IMR-90 (cell line): Measurements from ENCODE around the gene ITM2C. TPM values are rescaled to one million over a fixed set of nuclear protein-coding genes. Genes with fewer than 3 reads are reported as not detected.

Experiments used
- ATAC-seq: fragments of 200-7000 bp; cut with Tn5 transposase; 2 replicates; pipeline ENCODE4 v1.9.1; 2020; ENCODE audit warnings: low read depth, mild to moderate bottlenecking, moderate library complexity
- BruUV-seq: library from RNA; stranded (reverse); fragments of 400-500 nt; replicated peaks from 2 replicates; lab custom pipeline; 2021; lab: Mats Ljungman, UMichigan
- CTCF ChIA-PET: fragments of 300-600 bp; formaldehyde crosslinking; extraction: SDS; loops from one replicate; lab custom pipeline; 2021; ENCODE audit warnings: antibody characterized with exemption; lab: Yijun Ruan, JAX
- POLR2A ChIA-PET: fragments of 300-600 bp; sonication (Branson Sonifier 250); formaldehyde crosslinking; loops from one replicate; lab custom pipeline; 2022; ENCODE audit warnings: antibody characterized with exemption; ENCODE audit not compliant: unreplicated experiment; lab: Charles Lee
- DNase-seq: peaks from one replicate; pipeline ENCODE4 v3.0.0; 2013
- H2AFZ ChIP-seq: replicated peaks from 2 replicates; pipeline ENCODE3; 2013; ENCODE audit warnings: low read length, mild to moderate bottlenecking; ENCODE audit not compliant: poor library complexity
- H2AK5ac ChIP-seq: 2 replicates; pipeline ENCODE4 v1.6.1; 2013; ENCODE audit warnings: low read depth, low read length, inconsistent platforms
- H2AK9ac ChIP-seq: replicated peaks from 2 replicates; pipeline ENCODE3; 2013; ENCODE audit warnings: mild to moderate bottlenecking, low read depth, low read length, moderate library complexity; ENCODE audit not compliant: poor library complexity
- H2BK120ac ChIP-seq: 2 replicates; pipeline ENCODE4 v1.6.1; 2013; ENCODE audit warnings: low read depth, low read length, inconsistent platforms
- H2BK15ac ChIP-seq: 3 replicates; pipeline ENCODE4 v1.6.1; 2013; ENCODE audit warnings: low read depth, low read length, inconsistent platforms
- H2BK20ac ChIP-seq: 2 replicates; pipeline ENCODE4 v1.6.1; 2013; ENCODE audit warnings: low read depth, mild to moderate bottlenecking, inconsistent platforms, low read length, moderate library complexity
- H2BK5ac ChIP-seq: 2 replicates; pipeline ENCODE4 v1.6.1; 2013; ENCODE audit warnings: mild to moderate bottlenecking, low read depth, low read length, inconsistent platforms; ENCODE audit not compliant: poor library complexity, severe bottlenecking
- H3K14ac ChIP-seq: replicated peaks from 2 replicates; pipeline ENCODE4 v1.6.1; 2013; ENCODE audit warnings: low read depth, low read length, inconsistent platforms
- H3K18ac ChIP-seq: 2 replicates; pipeline ENCODE4 v1.6.1; 2013; ENCODE audit warnings: low read depth, low read length, control low read depth
- H3K23ac ChIP-seq: 2 replicates; pipeline ENCODE4 v1.6.1; 2013; ENCODE audit warnings: low read depth, low read length, inconsistent platforms
- H3K27ac ChIP-seq: 2 replicates; pipeline ENCODE4 v1.5.1; 2013; ENCODE audit warnings: mild to moderate bottlenecking, control low read depth, low read length; ENCODE audit not compliant: insufficient read depth
- H3K27me3 ChIP-seq: 2 replicates; pipeline ENCODE4 v1.6.1; 2013; ENCODE audit warnings: low read length; ENCODE audit not compliant: control insufficient read depth, insufficient read depth
- H3K36me3 ChIP-seq: 2 replicates; pipeline ENCODE4 v1.6.1; 2013; ENCODE audit warnings: low read length, mixed read lengths; ENCODE audit not compliant: control insufficient read depth, insufficient read depth
- H3K4ac ChIP-seq: 2 replicates; pipeline ENCODE4 v1.6.1; 2013; ENCODE audit warnings: low read depth, low read length, inconsistent platforms
- H3K4me1 ChIP-seq: 2 replicates; pipeline ENCODE4 v1.6.1; 2013; ENCODE audit warnings: low read length, mixed read lengths; ENCODE audit not compliant: control insufficient read depth, insufficient read depth
- H3K4me2 ChIP-seq: 2 replicates; pipeline ENCODE4 v1.6.1; 2013; ENCODE audit warnings: low read depth, mild to moderate bottlenecking, control low read depth, low read length, moderate library complexity
- H3K4me3 ChIP-seq: 2 replicates; pipeline ENCODE4 v1.5.1; 2013; ENCODE audit warnings: low read depth, mild to moderate bottlenecking, control low read depth, low read length, moderate library complexity; ENCODE audit not compliant: insufficient read depth
- H3K56ac ChIP-seq: 2 replicates; pipeline ENCODE4 v1.6.1; 2013; ENCODE audit warnings: low read length, inconsistent platforms; ENCODE audit not compliant: insufficient read depth; ENCODE audit errors: extremely low read depth
- H3K79me1 ChIP-seq, 2 experiments: 2 replicates each; pipeline ENCODE4 v1.6.1; 2013; ENCODE audit warnings: low read length in 2 of 2, inconsistent platforms in 1 of 2, low read depth in 1 of 2
- H3K9ac ChIP-seq: 2 replicates; pipeline ENCODE4 v1.6.1; 2013; ENCODE audit warnings: low read depth, low read length, control low read depth
- H3K9me1 ChIP-seq: 2 replicates; pipeline ENCODE4 v1.6.1; 2013; ENCODE audit warnings: low read length, inconsistent platforms; ENCODE audit not compliant: insufficient read depth
- H3K9me3 ChIP-seq: 2 replicates; pipeline ENCODE4 v1.6.1; 2013; ENCODE audit warnings: low read length; ENCODE audit not compliant: control insufficient read depth, insufficient read depth
- H4K20me1 ChIP-seq: 2 replicates; pipeline ENCODE4 v1.6.1; 2013; ENCODE audit warnings: low read length, inconsistent platforms; ENCODE audit not compliant: insufficient read depth
- H4K5ac ChIP-seq: 2 replicates; pipeline ENCODE4 v1.6.1; 2013; ENCODE audit warnings: mild to moderate bottlenecking, low read depth, low read length, control low read depth
- H4K8ac ChIP-seq, 2 experiments: 2 replicates each; pipeline ENCODE4 v1.6.1; 2013; ENCODE audit warnings: low read depth in 2 of 2, low read length in 2 of 2, control low read depth in 1 of 2, inconsistent platforms in 1 of 2
- H4K91ac ChIP-seq: 2 replicates; pipeline ENCODE4 v1.6.1; 2013; ENCODE audit warnings: low read depth, low read length, inconsistent platforms; ENCODE audit not compliant: insufficient read depth
- BHLHE40 ChIP-seq: fragments of 150-350 bp; IDR thresholded peaks from 2 replicates; pipeline ENCODE4 v1.6.1; 2016; ENCODE audit warnings: mild to moderate bottlenecking, low read depth, low read length
- CEBPB ChIP-seq: IDR thresholded peaks from 2 replicates; pipeline ENCODE4 v1.6.1; 2012; ENCODE audit warnings: low read depth, low read length, improper control_type of control experiment
- FOS ChIP-seq: fragments of 150-350 bp; IDR thresholded peaks from 2 replicates; pipeline ENCODE4 v1.6.1; 2016; ENCODE audit warnings: low read depth, low read length
- MAFK ChIP-seq: IDR thresholded peaks from 2 replicates; pipeline ENCODE4 v1.6.1; 2012; ENCODE audit warnings: low read depth, low read length, improper control_type of control experiment
- MAZ ChIP-seq: IDR thresholded peaks from 2 replicates; pipeline ENCODE4 v1.6.1; 2012; ENCODE audit warnings: low read depth, mild to moderate bottlenecking, low read length, improper control_type of control experiment, moderate library complexity, borderline replicate concordance
- MXI1 ChIP-seq: IDR thresholded peaks from 2 replicates; pipeline ENCODE4 v1.6.1; 2012; ENCODE audit warnings: low read depth, mild to moderate bottlenecking, low read length, moderate library complexity, borderline replicate concordance
- RAD21 ChIP-seq: IDR thresholded peaks from 2 replicates; pipeline ENCODE4 v1.6.1; 2012; ENCODE audit warnings: low read length, improper control_type of control experiment
- RCOR1 ChIP-seq: IDR thresholded peaks from 2 replicates; pipeline ENCODE4 v1.6.1; 2012; ENCODE audit warnings: mild to moderate bottlenecking, low read length, improper control_type of control experiment; ENCODE audit not compliant: insufficient replicate concordance
- SMC3 ChIP-seq: fragments of 150-350 bp; IDR thresholded peaks from 2 replicates; pipeline ENCODE4 v1.6.1; 2016; ENCODE audit warnings: low read depth, mild to moderate bottlenecking, antibody characterized with exemption, low read length, moderate library complexity
- WGBS, 2 experiments: methylation state at CpG; one replicate each; pipeline versions ENCODE4 v1.1.5 to v1.1.7; 2013; ENCODE audit warnings: missing lambda C conversion rate in 2 of 2; ENCODE audit not compliant: insufficient read length in 1 of 2; ENCODE audit errors: extremely low coverage in 2 of 2; 5-methylcytosine and 5-hydroxymethylcytosine counted together
- dilution Hi-C: fragments of 300-500 bp; cut with HindIII; formaldehyde crosslinking; loops from one replicate; pipeline ENCODE4 v1.14.3; 2018; ENCODE audit warnings: low sequenced_read_pairs; ENCODE audit not compliant: unreplicated experiment
- in situ Hi-C: fragments of 300-500 bp; cut with MboI; formaldehyde crosslinking; loops from 3 replicates; pipeline ENCODE4 v1.14.3; 2019; ENCODE audit warnings: low sequenced_read_pairs, inconsistent platforms, mixed read lengths
- intact Hi-C: fragments of 100-400 bp; cut with micrococcal nuclease; formaldehyde crosslinking; loops from 2 replicates; pipeline ENCODE4 v1.10.0; 2022
- polyA plus RNA-seq, 3 experiments: library from polyadenylated mRNA; depleted of rRNA; stranded (reverse); fragments of >200 nt; gene quantifications; 2 replicates each; pipeline ENCODE4 v1.2.3, GENCODE V29; 2012; ENCODE audit warnings: low replicate concordance in 1 of 3
- total RNA-seq: library from RNA; depleted of rRNA; stranded (reverse); fragments of >200 nt; gene quantifications from 2 replicates; pipeline ENCODE4 v1.2.3, GENCODE V29; 2012
- TF ChIP-seq, protein P1 (sequence below): fragments of 150-350 bp; IDR thresholded peaks from 2 replicates; pipeline ENCODE4 v1.6.1; 2016; ENCODE audit warnings: low read depth, mild to moderate bottlenecking, low read length, moderate library complexity, borderline replicate concordance
- TF ChIP-seq, protein P2 (sequence below): conservative IDR thresholded peaks from 2 replicates; pipeline ENCODE4 v1.5.1; 2012; ENCODE audit warnings: mild to moderate bottlenecking, low read depth, low read length, improper control_type of control experiment
- TF ChIP-seq, protein P3 (sequence below): fragments of 150-350 bp; IDR thresholded peaks from 2 replicates; pipeline ENCODE4 v1.6.1; 2017; ENCODE audit warnings: mild to moderate bottlenecking, antibody characterized with exemption, low read length, low read depth

The ITM2C gene
- total and polyA plus RNA-seq, 2 of the 4 experiments (the other 2 are of a cell fraction): 46.8 to 274 TPM

DNA sequence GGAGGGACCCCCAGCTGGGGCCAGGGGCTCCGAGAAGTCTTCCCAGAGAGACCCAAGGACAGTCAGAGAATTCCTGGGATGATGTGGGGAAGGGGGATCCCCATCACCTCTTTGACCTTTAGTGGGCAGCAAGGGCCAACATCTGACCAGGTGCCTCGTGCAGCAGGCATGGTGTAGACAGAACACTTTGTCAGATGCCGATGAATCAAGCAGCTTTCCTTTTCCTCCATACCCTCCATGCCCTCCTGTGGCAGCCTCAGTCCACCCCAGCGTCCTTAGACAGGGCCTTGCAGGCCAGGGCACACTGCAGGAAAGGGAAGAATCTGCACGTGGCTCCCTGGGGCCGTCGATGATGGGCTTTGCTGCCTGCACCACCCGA lies 34.0 kb downstream of the ITM2C start:
- Histone ChIP-seq H3K18ac (no peak overlapping the region), H2AK5ac (no peak overlapping the region), H4K91ac (no peak overlapping the region), H2BK5ac (no peak overlapping the region), H3K36me3 (no peaks in the 10 kb centered on the region), H3K27me3 (peaks cover 56% of the 10 kb centered on the region), H3K4me3 (no peak overlapping the region), H3K9me1 (no peaks in the 10 kb centered on the region; the same call in 1 of the 2 replicates), H3K4ac (no peak overlapping the region), H2AFZ (no peak overlapping the region), H3K4me2 (no peak overlapping the region), H3K9me3 (no peaks in the 10 kb centered on the region), H3K56ac (no peak overlapping the region), H3K79me1 (no peaks in the 10 kb centered on the region), H2BK15ac (no peak overlapping the region), H2BK120ac (no peak overlapping the region), H3K23ac (no peak overlapping the region), H4K20me1 (no peaks in the 10 kb centered on the region), H3K27ac (no peak overlapping the region), H3K4me1 (no peaks in the 10 kb centered on the region), H2AK9ac (no peak overlapping the region), H2BK20ac (no peak overlapping the region), H3K14ac (no peak overlapping the region), H4K5ac (no peak overlapping the region), H4K8ac (no peak overlapping the region), H3K9ac (no peak overlapping the region)
- ChIA-PET POLR2A (no interaction called here), CTCF (interaction anchor here (1.6 to 3.0 kb wide), 2 partner anchors 74 to 88 kb away, joined by 4 to 12 read pairs; no protein-coding TSS in a partner anchor)
- no peak for DNase-seq
- no TSS peak for BruUV-seq
- WGBS, 2 experiments: no CpG with 5 or more reads among the region's 8 CpGs
- in situ Hi-C loops: no loop called here
- intact Hi-C loops: no loop called here
- dilution Hi-C loops: no loop called here
- no peak for ATAC-seq
- no peak for TF ChIP-seq FOS
- TF ChIP-seq MXI1: no peak
- no peak for TF ChIP-seq RAD21
- no peak for TF ChIP-seq BHLHE40
- no peak for TF ChIP-seq CEBPB
- TF ChIP-seq RCOR1: no peak
- no peak for TF ChIP-seq MAZ
- TF ChIP-seq, protein P1, sequence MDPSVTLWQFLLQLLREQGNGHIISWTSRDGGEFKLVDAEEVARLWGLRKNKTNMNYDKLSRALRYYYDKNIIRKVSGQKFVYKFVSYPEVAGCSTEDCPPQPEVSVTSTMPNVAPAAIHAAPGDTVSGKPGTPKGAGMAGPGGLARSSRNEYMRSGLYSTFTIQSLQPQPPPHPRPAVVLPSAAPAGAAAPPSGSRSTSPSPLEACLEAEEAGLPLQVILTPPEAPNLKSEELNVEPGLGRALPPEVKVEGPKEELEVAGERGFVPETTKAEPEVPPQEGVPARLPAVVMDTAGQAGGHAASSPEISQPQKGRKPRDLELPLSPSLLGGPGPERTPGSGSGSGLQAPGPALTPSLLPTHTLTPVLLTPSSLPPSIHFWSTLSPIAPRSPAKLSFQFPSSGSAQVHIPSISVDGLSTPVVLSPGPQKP: no peak
- no peak for TF ChIP-seq MAFK
- TF ChIP-seq, protein P2, sequence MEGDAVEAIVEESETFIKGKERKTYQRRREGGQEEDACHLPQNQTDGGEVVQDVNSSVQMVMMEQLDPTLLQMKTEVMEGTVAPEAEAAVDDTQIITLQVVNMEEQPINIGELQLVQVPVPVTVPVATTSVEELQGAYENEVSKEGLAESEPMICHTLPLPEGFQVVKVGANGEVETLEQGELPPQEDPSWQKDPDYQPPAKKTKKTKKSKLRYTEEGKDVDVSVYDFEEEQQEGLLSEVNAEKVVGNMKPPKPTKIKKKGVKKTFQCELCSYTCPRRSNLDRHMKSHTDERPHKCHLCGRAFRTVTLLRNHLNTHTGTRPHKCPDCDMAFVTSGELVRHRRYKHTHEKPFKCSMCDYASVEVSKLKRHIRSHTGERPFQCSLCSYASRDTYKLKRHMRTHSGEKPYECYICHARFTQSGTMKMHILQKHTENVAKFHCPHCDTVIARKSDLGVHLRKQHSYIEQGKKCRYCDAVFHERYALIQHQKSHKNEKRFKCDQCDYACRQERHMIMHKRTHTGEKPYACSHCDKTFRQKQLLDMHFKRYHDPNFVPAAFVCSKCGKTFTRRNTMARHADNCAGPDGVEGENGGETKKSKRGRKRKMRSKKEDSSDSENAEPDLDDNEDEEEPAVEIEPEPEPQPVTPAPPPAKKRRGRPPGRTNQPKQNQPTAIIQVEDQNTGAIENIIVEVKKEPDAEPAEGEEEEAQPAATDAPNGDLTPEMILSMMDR: no peak
- TF ChIP-seq, protein P3, sequence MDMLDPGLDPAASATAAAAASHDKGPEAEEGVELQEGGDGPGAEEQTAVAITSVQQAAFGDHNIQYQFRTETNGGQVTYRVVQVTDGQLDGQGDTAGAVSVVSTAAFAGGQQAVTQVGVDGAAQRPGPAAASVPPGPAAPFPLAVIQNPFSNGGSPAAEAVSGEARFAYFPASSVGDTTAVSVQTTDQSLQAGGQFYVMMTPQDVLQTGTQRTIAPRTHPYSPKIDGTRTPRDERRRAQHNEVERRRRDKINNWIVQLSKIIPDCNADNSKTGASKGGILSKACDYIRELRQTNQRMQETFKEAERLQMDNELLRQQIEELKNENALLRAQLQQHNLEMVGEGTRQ: no peak
- TF ChIP-seq SMC3: no peak
